Measurements from ENCODE around the gene DBNL.

- TF ChIP-seq CTCF (IDR thresholded peaks at IDR 0.05): no peak
- no peak for TF ChIP-seq EZH2 (IDR thresholded peaks at IDR 0.05; ENCODE audit: borderline replicate concordance, insufficient read depth, low read depth, low read length, poor library complexity, severe bottlenecking)
These were observed 600 bp upstream of the DBNL start for GRCh38 chr7:44043902-44044301.
